ENCODE results near the gene PLPPR5.

- TF ChIP-seq CTCF (conservative IDR thresholded peaks at IDR 0.05) = no peak
- TF ChIP-seq EZH2 (IDR thresholded peaks at IDR 0.05; ENCODE audit: low read depth) = no peak
Observed at GRCh38 chr1:98914547-98914946, 90.1 kb downstream of the PLPPR5 start.
